PFSK-1 (cell line): ENCODE measurements around the gene POLR2C.

Experiments used
- FOXP2 ChIP-seq: optimal IDR thresholded peaks from 2 replicates; pipeline ENCODE3; 2011; ENCODE audit warnings: borderline replicate concordance, control low read depth, inconsistent platforms; ENCODE audit not compliant: insufficient read depth; ENCODE audit errors: extremely low read length, extremely low read depth
- POLR2AphosphoS5 ChIP-seq: IDR thresholded peaks from 2 replicates; pipeline ENCODE4 v1.6.1; 2012; ENCODE audit warnings: low read depth, mild to moderate bottlenecking, control low read depth, low read length, moderate library complexity
- REST ChIP-seq, 2 experiments: IDR thresholded peaks; 2 replicates each; pipeline versions ENCODE4 v1.6.1 to v1.8.0; 2011 to 2012; ENCODE audit warnings: low read depth in 2 of 2, low read length in 2 of 2, control low read depth in 1 of 2, inconsistent platforms in 1 of 2, mild to moderate bottlenecking in 1 of 2, moderate library complexity in 1 of 2; ENCODE audit not compliant: insufficient read depth in 1 of 2
- SIN3A ChIP-seq: IDR thresholded peaks from 2 replicates; pipeline ENCODE4 v1.6.1; 2012; ENCODE audit warnings: mild to moderate bottlenecking, low read length, moderate library complexity, borderline replicate concordance; ENCODE audit not compliant: insufficient read depth
- TAF1 ChIP-seq: IDR thresholded peaks from 2 replicates; pipeline ENCODE4 v1.6.1; 2012; ENCODE audit warnings: low read length, control low read depth, borderline replicate concordance; ENCODE audit not compliant: insufficient read depth

POLR2C gene

GRCh38 chr16:57512296-57513001, 50.0 kb downstream of the POLR2C start:
- TF ChIP-seq FOXP2 (no peak), REST (IDR thresholded peaks at IDR 0.05; ENCODE audit: insufficient read depth in 1 of 2, low read depth in 2 of 2, low read length in 2 of 2) (no peak), TAF1 (no peak), SIN3A (no peak), POLR2AphosphoS5 (no peak)

DNA sequence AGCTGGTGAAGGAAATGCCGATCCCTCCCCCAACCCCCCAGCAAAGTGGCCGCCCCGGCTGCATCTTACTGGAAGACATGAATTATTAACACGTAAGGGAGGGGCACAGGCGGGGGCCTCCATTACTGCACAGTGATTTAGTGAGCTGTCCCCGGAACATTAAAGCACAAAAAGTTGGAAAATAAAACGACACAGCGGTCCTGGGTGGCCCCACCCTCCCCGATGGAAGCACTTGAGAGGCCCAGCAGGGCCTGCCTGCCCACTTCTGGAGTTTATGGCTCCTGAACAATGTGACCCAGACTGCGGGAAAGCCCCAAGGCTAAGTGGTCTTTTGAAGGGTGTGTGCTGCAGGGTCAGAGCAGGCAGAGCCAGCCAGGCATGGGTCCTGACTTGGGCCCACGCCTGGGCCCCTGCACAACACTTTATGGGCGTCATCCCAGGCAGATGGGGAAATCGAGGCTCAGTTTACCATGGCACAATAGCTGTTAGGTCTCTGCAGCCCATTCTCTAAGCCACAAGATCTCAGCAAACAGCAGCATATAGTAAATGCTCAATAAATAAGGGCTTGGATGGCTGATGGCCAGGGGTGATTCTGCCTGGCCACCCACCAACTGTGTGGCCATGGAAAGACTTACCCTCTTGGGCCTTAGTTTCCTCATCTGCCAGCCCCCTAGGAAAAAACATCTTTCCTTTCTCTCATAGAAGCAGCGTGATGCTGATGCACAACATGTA, 51.1 kb downstream of the POLR2C start:
- TF ChIP-seq FOXP2 (no peak), POLR2AphosphoS5 (no peak), SIN3A (no peak), TAF1 (no peak), REST (IDR thresholded peaks at IDR 0.05; ENCODE audit: insufficient read depth in 1 of 2, low read depth in 2 of 2, low read length in 2 of 2) (no peak)

DNA sequence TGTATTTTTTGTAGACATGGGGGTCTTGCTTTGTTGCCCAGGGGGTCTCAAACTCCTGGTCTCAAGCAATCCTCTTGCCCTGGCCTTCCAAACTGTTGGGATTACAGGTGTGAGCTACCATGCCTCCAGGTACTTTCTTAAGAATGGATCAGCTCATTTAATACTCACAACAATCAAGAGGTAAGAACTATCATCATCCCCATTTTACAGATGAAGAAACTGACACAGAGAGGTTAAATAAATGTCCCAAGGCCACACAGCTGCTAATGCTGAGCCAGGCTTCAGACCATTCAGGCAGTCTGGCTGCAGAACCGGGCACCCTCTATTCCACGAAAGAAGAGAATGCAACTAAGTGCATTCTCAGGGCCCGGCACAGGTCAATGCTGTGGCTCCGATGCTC, 51.9 kb downstream of the POLR2C start:
- TF ChIP-seq SIN3A: no peak
- TF ChIP-seq POLR2AphosphoS5: no peak
- no peak for TF ChIP-seq TAF1
- no peak for TF ChIP-seq REST (IDR thresholded peaks at IDR 0.05; ENCODE audit: insufficient read depth in 1 of 2, low read depth in 2 of 2, low read length in 2 of 2)
- TF ChIP-seq FOXP2: no peak

DNA sequence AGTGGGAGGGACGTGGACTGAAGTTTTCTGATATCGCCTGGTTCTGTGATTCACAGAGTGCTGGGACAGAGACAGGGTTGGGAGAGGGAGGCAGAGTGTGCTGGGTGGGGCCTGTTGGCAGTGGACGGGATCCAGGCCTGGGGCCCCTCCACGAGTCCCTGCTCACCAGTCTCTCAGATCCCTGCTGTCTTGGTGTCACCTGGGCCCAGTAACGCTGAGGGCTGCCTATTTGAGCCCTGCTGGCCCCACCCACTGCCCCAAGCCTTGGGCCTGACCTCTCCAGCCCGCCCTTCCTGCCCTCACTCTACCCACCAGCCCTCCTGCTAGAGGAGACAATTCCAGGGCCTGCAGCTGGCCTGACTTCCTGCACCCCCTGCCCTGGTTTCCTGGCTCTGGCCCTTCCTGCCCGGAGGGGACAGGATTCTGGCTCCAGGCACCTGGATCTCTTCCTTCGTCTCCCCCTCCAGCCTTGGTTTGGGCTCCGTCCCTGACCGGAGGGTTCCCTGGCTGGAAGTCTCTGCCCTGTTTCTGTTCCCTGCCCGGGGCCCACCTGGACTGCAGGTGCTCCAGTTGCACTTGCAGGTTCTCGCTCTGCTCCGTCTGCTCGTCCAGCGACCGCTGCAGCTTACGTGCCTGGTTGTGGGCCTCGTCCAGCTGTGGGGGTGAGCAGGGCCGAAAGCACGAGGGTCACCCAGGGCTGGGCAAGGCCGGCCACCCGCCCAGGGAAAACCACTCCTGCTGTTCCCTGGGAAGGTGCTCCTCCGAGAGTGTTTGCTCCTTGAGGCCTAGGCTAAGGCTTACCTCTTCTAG, 52.5 kb downstream of the POLR2C start:
- TF ChIP-seq POLR2AphosphoS5 (no peak), REST (IDR thresholded peaks at IDR 0.05; ENCODE audit: insufficient read depth in 1 of 2, low read depth in 2 of 2, low read length in 2 of 2) (no peak), TAF1 (no peak), FOXP2 (no peak), SIN3A (no peak)
